GM23338 (cell line): ENCODE measurements around the gene FBXL19. TPM values are rescaled to one million over a fixed set of nuclear protein-coding genes. Genes with fewer than 3 reads are reported as not detected.

ENCODE experiments used
- ATAC-seq: fragments of 200-7000 bp; cut with Tn5 transposase; 3 replicates; pipeline ENCODE4 v1.9.1; 2020
- DNase-seq: peaks from one replicate; pipeline ENCODE4 v3.0.0-alpha.2; 2015; ENCODE audit warnings: low spot score
- H2AFZ ChIP-seq: fragments of 200-600 bp; sonication (generic); 2 replicates; pipeline ENCODE4 v1.8.0; 2016; ENCODE audit warnings: antibody characterized with exemption, mild to moderate bottlenecking, moderate library complexity
- H3F3A ChIP-seq: fragments of 200-600 bp; sonication (generic); replicated peaks from 2 replicates; pipeline ENCODE4 v1.8.0; 2017; ENCODE audit warnings: antibody characterized with exemption, mixed run types, low read depth
- H3K27ac ChIP-seq: fragments of 200-600 bp; sonication (generic); 2 replicates; pipeline ENCODE4 v1.6.1; 2016; ENCODE audit warnings: low read depth
- H3K27me3 ChIP-seq: fragments of 200-600 bp; sonication (generic); 2 replicates; pipeline ENCODE4 v1.8.0; 2016; ENCODE audit warnings: mild to moderate bottlenecking, mixed run types, moderate library complexity; ENCODE audit not compliant: insufficient read depth
- H3K36me3 ChIP-seq: fragments of 200-600 bp; sonication (generic); 2 replicates; pipeline ENCODE4 v1.8.0; 2016; ENCODE audit warnings: mild to moderate bottlenecking; ENCODE audit not compliant: insufficient read depth
- H3K4me1 ChIP-seq: fragments of 200-600 bp; sonication (generic); 2 replicates; pipeline ENCODE4 v1.8.0; 2016; ENCODE audit warnings: mild to moderate bottlenecking, moderate library complexity; ENCODE audit not compliant: insufficient read depth
- H3K4me2 ChIP-seq: fragments of 200-600 bp; sonication (generic); 2 replicates; pipeline ENCODE4 v1.7.1; 2017; ENCODE audit warnings: mixed run types
- H3K4me3 ChIP-seq: fragments of 200-600 bp; sonication (generic); 2 replicates; pipeline ENCODE4 v1.6.1; 2016; ENCODE audit warnings: mixed run types
- H3K79me2 ChIP-seq: fragments of 200-600 bp; sonication (generic); replicated peaks from 2 replicates; pipeline ENCODE4 v1.8.0; 2017; ENCODE audit warnings: mild to moderate bottlenecking; ENCODE audit not compliant: insufficient read depth
- H3K9me2 ChIP-seq: fragments of 200-600 bp; sonication (generic); 2 replicates; pipeline ENCODE4 v1.8.0; 2017; ENCODE audit not compliant: insufficient read depth
- H4K20me1 ChIP-seq: fragments of 200-600 bp; sonication (generic); replicated peaks from 2 replicates; pipeline ENCODE4 v1.8.0; 2017; ENCODE audit warnings: mild to moderate bottlenecking; ENCODE audit not compliant: insufficient read depth
- H3K27ac Mint-ChIP-seq: 2 replicates; pipeline ENCODE4 v1.8.0; 2020; ENCODE audit warnings: inconsistent platforms, mild to moderate bottlenecking, moderate library complexity, mixed read lengths
- H3K27me3 Mint-ChIP-seq: 3 replicates; pipeline ENCODE4 v1.8.0; 2022; ENCODE audit warnings: low read depth, mild to moderate bottlenecking, moderate library complexity, mixed read lengths, inconsistent platforms; ENCODE audit not compliant: insufficient read depth, poor library complexity
- H3K36me3 Mint-ChIP-seq: 3 replicates; pipeline ENCODE4 v1.8.0; 2021; ENCODE audit warnings: low read depth, mild to moderate bottlenecking, inconsistent platforms, moderate library complexity, mixed read lengths
- H3K4me1 Mint-ChIP-seq: 3 replicates; pipeline ENCODE4 v1.8.0; 2020; ENCODE audit warnings: mild to moderate bottlenecking, inconsistent platforms, mixed read lengths
- H3K4me3 Mint-ChIP-seq: 3 replicates; pipeline ENCODE4 v1.8.0; 2021; ENCODE audit warnings: moderate library complexity, mild to moderate bottlenecking, inconsistent platforms, mixed read lengths
- H3K9me3 Mint-ChIP-seq: 3 replicates; pipeline ENCODE4 v1.8.0; 2020; ENCODE audit warnings: moderate library complexity, mild to moderate bottlenecking, inconsistent platforms, mixed read lengths
- polyA plus RNA-seq: library from polyadenylated mRNA; unstranded; fragments of >200 nt; fragmentation: Nextera tagmentation; extraction: Ambion mirVana; gene quantifications from 2 replicates; pipeline ENCODE4 v1.2.1, GENCODE V29; 2016
- total RNA-seq: library from RNA; depleted of rRNA; stranded (reverse); fragments of >200 nt; shearing (Covaris generic); gene quantifications from 2 replicates; pipeline ENCODE4 v1.2.3, GENCODE V29; 2014
- TF ChIP-seq, protein P1 (sequence below): IDR thresholded peaks from one replicate; pipeline ENCODE4 v1.6.1; 2018; ENCODE audit warnings: antibody characterized with exemption; ENCODE audit not compliant: unreplicated experiment
- TF ChIP-seq, protein P2 (sequence below): fragments of 250-450 bp; sonication (Bioruptor Pico); IDR thresholded peaks from 2 replicates; pipeline ENCODE4 v1.5.0; 2020; ENCODE audit warnings: mild to moderate bottlenecking, moderate library complexity

Gene FBXL19
- total and polyA plus RNA-seq, 2 experiments from 2014 or later, result 12.5 to 71.5 TPM

DNA sequence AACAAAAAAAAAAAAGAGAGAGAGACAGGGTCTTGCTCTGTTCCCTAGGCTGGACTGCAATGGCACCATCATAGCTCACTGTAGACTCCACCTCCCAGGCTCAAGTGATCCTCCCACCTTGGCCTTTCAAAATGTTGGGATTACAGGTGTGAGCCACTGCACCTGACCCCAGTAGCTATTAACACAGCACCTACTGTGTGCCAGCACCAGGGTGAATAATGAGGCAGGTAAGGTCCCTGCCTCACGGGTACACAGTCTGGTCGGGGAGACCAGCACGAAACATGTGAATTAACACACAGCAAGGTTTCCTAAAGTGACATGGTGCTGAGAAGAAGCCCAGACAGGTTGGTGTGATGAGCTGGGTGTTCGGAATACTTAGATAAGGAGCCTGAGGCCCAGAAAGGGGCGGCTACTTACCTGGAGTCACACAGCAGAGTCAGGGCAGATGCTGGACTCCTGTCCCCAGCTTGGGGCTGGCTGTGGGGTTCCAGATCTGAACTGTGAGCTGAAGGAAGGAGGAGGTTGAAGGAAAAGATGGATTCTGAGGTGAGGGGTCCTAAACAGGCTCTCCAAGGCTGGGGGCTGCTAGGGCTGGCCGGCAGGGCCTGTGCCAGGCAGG, 10.5 kb upstream of the FBXL19 start:
- Histone ChIP-seq H3K79me2 (no peaks in the 10 kb centered on the region), H3K4me1 (peaks cover 4% of the 10 kb centered on the region; the same call in 1 of the 2 replicates), H3K27ac (no peak overlapping the region), H3K4me3 (no peak overlapping the region), H3K4me2 (no peak overlapping the region), H4K20me1 (no peaks in the 10 kb centered on the region), H3F3A (no peaks in the 10 kb centered on the region), H2AFZ (no peak overlapping the region), H3K36me3 (no peaks in the 10 kb centered on the region), H3K27me3 (no peaks in the 10 kb centered on the region), H3K9me2 (no peaks in the 10 kb centered on the region)
- Mint-ChIP-seq H3K27me3 (peaks cover 5% of the 10 kb centered on the region), H3K36me3 (no peaks in the 10 kb centered on the region), H3K4me3 (no peak overlapping the region; the same call in 2 of the 3 replicates), H3K4me1 (peaks cover 10% of the 10 kb centered on the region), H3K9me3 (no peaks in the 10 kb centered on the region), H3K27ac (no peak overlapping the region)
- no peak for ATAC-seq
- TF ChIP-seq, protein P1, sequence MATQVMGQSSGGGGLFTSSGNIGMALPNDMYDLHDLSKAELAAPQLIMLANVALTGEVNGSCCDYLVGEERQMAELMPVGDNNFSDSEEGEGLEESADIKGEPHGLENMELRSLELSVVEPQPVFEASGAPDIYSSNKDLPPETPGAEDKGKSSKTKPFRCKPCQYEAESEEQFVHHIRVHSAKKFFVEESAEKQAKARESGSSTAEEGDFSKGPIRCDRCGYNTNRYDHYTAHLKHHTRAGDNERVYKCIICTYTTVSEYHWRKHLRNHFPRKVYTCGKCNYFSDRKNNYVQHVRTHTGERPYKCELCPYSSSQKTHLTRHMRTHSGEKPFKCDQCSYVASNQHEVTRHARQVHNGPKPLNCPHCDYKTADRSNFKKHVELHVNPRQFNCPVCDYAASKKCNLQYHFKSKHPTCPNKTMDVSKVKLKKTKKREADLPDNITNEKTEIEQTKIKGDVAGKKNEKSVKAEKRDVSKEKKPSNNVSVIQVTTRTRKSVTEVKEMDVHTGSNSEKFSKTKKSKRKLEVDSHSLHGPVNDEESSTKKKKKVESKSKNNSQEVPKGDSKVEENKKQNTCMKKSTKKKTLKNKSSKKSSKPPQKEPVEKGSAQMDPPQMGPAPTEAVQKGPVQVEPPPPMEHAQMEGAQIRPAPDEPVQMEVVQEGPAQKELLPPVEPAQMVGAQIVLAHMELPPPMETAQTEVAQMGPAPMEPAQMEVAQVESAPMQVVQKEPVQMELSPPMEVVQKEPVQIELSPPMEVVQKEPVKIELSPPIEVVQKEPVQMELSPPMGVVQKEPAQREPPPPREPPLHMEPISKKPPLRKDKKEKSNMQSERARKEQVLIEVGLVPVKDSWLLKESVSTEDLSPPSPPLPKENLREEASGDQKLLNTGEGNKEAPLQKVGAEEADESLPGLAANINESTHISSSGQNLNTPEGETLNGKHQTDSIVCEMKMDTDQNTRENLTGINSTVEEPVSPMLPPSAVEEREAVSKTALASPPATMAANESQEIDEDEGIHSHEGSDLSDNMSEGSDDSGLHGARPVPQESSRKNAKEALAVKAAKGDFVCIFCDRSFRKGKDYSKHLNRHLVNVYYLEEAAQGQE, result no peak
- TF ChIP-seq, protein P2, sequence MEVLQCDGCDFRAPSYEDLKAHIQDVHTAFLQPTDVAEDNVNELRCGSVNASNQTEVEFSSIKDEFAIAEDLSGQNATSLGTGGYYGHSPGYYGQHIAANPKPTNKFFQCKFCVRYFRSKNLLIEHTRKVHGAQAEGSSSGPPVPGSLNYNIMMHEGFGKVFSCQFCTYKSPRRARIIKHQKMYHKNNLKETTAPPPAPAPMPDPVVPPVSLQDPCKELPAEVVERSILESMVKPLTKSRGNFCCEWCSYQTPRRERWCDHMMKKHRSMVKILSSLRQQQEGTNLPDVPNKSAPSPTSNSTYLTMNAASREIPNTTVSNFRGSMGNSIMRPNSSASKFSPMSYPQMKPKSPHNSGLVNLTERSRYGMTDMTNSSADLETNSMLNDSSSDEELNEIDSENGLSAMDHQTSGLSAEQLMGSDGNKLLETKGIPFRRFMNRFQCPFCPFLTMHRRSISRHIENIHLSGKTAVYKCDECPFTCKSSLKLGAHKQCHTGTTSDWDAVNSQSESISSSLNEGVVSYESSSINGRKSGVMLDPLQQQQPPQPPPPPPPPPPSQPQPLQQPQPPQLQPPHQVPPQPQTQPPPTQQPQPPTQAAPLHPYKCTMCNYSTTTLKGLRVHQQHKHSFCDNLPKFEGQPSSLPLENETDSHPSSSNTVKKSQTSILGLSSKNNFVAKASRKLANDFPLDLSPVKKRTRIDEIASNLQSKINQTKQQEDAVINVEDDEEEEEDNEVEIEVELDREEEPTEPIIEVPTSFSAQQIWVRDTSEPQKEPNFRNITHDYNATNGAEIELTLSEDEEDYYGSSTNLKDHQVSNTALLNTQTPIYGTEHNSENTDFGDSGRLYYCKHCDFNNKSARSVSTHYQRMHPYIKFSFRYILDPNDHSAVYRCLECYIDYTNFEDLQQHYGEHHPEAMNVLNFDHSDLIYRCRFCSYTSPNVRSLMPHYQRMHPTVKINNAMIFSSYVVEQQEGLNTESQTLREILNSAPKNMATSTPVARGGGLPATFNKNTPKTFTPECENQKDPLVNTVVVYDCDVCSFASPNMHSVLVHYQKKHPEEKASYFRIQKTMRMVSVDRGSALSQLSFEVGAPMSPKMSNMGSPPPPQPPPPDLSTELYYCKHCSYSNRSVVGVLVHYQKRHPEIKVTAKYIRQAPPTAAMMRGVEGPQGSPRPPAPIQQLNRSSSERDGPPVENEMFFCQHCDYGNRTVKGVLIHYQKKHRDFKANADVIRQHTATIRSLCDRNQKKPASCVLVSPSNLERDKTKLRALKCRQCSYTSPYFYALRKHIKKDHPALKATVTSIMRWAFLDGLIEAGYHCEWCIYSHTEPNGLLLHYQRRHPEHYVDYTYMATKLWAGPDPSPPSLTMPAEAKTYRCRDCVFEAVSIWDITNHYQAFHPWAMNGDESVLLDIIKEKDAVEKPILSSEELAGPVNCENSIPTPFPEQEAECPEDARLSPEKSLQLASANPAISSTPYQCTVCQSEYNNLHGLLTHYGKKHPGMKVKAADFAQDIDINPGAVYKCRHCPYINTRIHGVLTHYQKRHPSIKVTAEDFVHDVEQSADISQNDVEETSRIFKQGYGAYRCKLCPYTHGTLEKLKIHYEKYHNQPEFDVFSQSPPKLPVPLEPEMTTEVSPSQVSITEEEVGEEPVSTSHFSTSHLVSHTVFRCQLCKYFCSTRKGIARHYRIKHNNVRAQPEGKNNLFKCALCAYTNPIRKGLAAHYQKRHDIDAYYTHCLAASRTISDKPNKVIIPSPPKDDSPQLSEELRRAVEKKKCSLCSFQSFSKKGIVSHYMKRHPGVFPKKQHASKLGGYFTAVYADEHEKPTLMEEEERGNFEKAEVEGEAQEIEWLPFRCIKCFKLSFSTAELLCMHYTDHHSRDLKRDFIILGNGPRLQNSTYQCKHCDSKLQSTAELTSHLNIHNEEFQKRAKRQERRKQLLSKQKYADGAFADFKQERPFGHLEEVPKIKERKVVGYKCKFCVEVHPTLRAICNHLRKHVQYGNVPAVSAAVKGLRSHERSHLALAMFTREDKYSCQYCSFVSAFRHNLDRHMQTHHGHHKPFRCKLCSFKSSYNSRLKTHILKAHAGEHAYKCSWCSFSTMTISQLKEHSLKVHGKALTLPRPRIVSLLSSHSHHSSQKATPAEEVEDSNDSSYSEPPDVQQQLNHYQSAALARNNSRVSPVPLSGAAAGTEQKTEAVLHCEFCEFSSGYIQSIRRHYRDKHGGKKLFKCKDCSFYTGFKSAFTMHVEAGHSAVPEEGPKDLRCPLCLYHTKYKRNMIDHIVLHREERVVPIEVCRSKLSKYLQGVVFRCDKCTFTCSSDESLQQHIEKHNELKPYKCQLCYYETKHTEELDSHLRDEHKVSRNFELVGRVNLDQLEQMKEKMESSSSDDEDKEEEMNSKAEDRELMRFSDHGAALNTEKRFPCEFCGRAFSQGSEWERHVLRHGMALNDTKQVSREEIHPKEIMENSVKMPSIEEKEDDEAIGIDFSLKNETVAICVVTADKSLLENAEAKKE (CRISPR knock-in tag), result no peak
- no peak for DNase-seq
